Neutrophil (primary cell): ENCODE measurements around the gene RNU2-63P.
"Not testable (repeated sequence)": the region's sequence is repeated elsewhere in the genome, so short reads cannot be mapped to it uniquely, and the experiment has no call there.

ENCODE experiments used
- H3K27ac ChIP-seq: fragments of 200-600 bp; sonication (generic); 2 replicates; pipeline ENCODE4 v1.5.1; 2016; ENCODE audit warnings: mild to moderate bottlenecking, moderate library complexity
- H3K27me3 ChIP-seq: fragments of 200-600 bp; sonication (generic); 2 replicates; pipeline ENCODE4 v1.6.0; 2016; ENCODE audit warnings: mild to moderate bottlenecking
- H3K36me3 ChIP-seq: fragments of 200-600 bp; sonication (generic); 2 replicates; pipeline ENCODE4 v1.5.1; 2017
- H3K4me1 ChIP-seq, 2 experiments: fragments of 200-600 bp in 1 of 2; sonication (generic) in 1 of 2; 1 replicate in 1 of 2; 2 replicates in 1 of 2; pipeline versions ENCODE4 v1.5.1 to v1.6.1; 2013 to 2016; ENCODE audit warnings: low read depth in 1 of 2, low read length in 1 of 2, mild to moderate bottlenecking in 1 of 2, moderate library complexity in 1 of 2; ENCODE audit not compliant: control insufficient read depth in 1 of 2, insufficient read depth in 1 of 2
- H3K4me3 ChIP-seq, 2 experiments: fragments of 200-600 bp in 1 of 2; sonication (generic) in 1 of 2; 1 replicate in 1 of 2; 2 replicates in 1 of 2; pipeline ENCODE4 v1.5.1; 2013 to 2016; ENCODE audit warnings: low read depth in 1 of 2, low read length in 1 of 2, mild to moderate bottlenecking in 1 of 2, moderate library complexity in 1 of 2
- H3K9me3 ChIP-seq: fragments of 200-600 bp; sonication (generic); 2 replicates; pipeline ENCODE4 v1.5.1; 2016
- TF ChIP-seq, protein P1 (sequence below): fragments of 200-600 bp; sonication (generic); IDR thresholded peaks from 2 replicates; pipeline ENCODE4 v1.5.1; 2016; ENCODE audit warnings: antibody characterized with exemption

Gene RNU2-63P

DNA sequence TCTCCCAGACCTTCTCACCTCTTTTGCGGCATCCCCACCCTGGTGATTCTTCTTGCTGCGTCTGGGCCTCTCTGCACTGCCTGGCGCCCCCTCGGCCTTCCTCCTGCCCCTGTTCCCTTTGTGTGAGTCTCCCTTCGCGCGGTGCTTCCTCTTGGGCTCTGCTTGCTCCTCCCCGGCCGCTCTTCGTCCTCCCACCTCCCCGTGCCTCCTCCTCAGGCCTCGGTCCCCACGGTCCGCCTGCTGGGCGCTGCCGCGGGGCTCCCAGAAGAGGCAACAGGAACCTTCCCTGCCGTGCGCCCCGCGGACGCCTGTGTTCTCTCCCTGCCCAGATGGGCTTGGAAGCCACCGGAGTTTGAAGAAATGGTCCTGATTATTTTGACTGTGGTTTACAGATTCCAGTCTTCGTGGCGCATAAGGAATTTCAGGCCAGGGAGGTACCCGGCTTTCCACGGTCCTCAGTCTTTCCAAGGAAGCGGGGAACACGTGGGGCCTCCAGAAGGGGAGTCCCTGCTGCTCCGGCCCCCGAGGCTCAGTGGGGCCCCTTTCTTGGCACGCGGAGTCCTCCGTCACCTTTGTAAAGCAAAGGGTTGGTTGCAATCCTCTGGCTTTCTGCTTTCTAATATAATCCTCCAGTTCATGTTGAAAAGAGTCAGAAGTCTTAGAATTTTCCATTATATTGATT lies 13.1 kb downstream of the RNU2-63P start:
- no peaks in the 10 kb centered on the region for H3K27me3 ChIP-seq

DNA sequence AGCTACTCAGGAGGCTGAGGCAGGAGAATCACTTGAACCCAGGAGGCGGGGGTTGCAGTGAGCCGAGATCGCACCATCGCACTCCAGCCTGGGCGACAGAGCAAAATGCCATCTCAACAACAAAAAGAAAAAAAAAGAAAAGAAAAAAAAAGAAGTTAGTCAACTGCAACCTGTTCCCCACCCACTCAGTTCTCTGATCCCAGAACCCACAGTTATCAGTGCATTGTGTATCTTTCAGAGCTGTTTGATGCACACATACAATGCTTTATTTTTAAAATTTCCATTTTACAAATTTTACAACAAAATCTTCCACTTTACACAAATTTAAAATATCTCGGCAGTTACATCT lies 14.0 kb downstream of the RNU2-63P start:
- TF ChIP-seq, protein P1, sequence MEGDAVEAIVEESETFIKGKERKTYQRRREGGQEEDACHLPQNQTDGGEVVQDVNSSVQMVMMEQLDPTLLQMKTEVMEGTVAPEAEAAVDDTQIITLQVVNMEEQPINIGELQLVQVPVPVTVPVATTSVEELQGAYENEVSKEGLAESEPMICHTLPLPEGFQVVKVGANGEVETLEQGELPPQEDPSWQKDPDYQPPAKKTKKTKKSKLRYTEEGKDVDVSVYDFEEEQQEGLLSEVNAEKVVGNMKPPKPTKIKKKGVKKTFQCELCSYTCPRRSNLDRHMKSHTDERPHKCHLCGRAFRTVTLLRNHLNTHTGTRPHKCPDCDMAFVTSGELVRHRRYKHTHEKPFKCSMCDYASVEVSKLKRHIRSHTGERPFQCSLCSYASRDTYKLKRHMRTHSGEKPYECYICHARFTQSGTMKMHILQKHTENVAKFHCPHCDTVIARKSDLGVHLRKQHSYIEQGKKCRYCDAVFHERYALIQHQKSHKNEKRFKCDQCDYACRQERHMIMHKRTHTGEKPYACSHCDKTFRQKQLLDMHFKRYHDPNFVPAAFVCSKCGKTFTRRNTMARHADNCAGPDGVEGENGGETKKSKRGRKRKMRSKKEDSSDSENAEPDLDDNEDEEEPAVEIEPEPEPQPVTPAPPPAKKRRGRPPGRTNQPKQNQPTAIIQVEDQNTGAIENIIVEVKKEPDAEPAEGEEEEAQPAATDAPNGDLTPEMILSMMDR, result no peak

More for the DNA sequence above, 13.1 kb downstream of the RNU2-63P start:
- Histone ChIP-seq H3K4me3 (peak overlapping the region; percentile 12 to 16), H3K4me1 (peaks cover 18 to 19% of the 10 kb centered on the region in 2 experiments), H3K36me3 (no peaks in the 10 kb centered on the region), H3K27ac (no peak overlapping the region), H3K9me3 (no peaks in the 10 kb centered on the region)
- TF ChIP-seq, protein P1, result no peak

DNA sequence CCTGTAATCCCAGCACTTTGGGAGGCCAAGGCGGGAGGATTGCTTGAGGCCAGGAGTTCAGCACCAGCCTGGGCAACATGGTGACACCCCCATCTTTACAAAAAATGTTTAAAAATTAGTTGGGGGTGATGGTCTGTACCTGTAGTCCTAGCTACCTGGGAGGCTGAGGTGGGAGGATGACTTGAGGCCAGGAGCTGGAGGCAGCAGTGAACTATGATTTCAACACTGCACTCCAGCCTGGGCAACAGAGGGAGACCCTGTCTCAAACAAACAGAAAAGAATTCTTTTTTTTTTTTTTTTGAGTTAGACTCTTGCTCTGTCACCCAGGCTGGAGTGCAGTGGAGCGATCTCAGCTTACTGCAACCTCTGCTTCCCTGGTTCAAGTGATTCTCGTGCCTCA lies 15.9 kb downstream of the RNU2-63P start:
- not testable (repeated sequence) for H3K4me3 ChIP-seq, H3K27me3 ChIP-seq, H3K36me3 ChIP-seq, H3K27ac ChIP-seq, H3K9me3 ChIP-seq
- H3K4me1 ChIP-seq, result peaks cover 45 to 47% of the 10 kb centered on the region in 2 experiments

More for the DNA sequence above, 14.0 kb downstream of the RNU2-63P start:
- Histone ChIP-seq H3K27me3 (no peaks in the 10 kb centered on the region), H3K4me3 (no peak overlapping the region), H3K9me3 (no peaks in the 10 kb centered on the region), H3K27ac (no peak overlapping the region), H3K36me3 (no peaks in the 10 kb centered on the region), H3K4me1 (peaks cover 27 to 28% of the 10 kb centered on the region in 2 experiments)

DNA sequence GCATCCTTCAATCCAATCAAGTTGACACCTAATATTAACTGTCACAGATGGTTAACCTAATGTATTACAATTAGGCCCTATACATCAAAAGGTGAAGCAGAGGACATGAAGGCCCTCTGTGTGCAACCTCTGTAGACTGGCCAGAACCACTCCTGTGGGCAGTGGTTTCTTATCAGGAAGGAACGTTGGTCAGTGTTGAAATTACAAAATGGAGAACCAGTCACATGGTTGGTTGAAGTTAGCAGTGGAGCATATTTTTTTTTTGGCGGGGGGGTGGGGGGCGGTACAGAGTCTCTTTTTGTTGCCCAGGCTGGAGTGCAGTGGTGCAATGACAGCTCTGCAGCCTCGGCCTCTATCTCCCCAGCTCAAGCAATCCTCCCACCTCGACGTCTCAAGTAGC lies 19.8 kb downstream of the RNU2-63P start:
- Histone ChIP-seq H3K4me1 (peaks cover 35% of the 10 kb centered on the region in 2 experiments), H3K9me3 (no peaks in the 10 kb centered on the region), H3K27ac (peak overlapping the region; percentile 82), H3K36me3 (no peaks in the 10 kb centered on the region), H3K27me3 (no peaks in the 10 kb centered on the region), H3K4me3 (peak overlapping the region; percentile 25 to 29)
- TF ChIP-seq, protein P1, result peak; percentile 15

DNA sequence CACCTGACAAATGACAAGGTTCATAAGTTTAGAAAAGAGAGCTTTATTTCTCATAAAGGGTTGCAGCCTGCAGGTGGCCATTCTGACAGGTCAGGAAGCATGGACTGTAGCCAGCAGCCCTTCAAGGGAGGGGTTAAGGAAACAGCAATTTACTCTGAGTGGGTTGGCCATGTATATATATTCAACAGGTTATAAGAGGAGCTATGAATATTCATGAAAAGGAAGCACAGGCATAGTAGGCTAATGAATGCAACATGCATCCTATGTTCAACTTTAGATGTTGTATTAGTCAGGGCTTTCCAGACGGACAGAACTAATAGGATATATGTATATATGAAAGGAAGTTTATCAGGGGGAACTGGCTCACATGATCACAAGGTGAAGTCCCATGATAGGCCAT lies 20.6 kb downstream of the RNU2-63P start:
- H3K27ac ChIP-seq, result peak overlapping the region; percentile 82
- TF ChIP-seq, protein P1, result no peak
- H3K36me3 ChIP-seq, result no peaks in the 10 kb centered on the region
- H3K4me1 ChIP-seq, result peaks cover 31 to 32% of the 10 kb centered on the region in 2 experiments
- no peaks in the 10 kb centered on the region for H3K27me3 ChIP-seq
- no peaks in the 10 kb centered on the region for H3K9me3 ChIP-seq
- peak overlapping the region; percentile 25 to 28 for H3K4me3 ChIP-seq

DNA sequence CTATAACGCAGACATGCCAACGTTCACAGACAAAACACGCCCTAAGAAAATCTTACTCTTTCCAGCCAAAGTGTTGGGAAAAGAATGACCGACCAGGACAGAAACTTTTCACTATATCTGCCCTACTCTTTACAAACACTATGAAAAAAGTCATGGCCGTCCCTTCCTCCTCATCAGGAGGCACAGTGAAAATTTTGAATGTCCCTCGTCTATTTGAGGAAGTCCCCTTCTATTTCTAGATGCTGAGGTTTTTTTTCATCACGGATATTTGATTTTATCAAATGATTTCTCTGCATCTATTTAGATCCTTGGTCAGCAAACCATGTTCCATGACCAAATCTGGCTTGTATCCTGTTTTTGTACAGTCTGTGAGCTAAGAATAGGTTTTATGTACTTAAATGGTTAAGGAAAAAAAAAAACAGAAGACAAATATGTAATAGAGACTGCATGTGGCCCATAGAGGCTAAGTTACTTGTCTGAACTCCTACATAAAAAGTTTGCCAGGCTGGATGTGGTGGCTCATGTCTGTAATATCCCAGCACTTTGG lies 22.0 kb downstream of the RNU2-63P start:
- H3K4me1 ChIP-seq, result peaks cover 31 to 32% of the 10 kb centered on the region in 2 experiments
- H3K27me3 ChIP-seq, H3K9me3 ChIP-seq: not testable (repeated sequence)

DNA sequence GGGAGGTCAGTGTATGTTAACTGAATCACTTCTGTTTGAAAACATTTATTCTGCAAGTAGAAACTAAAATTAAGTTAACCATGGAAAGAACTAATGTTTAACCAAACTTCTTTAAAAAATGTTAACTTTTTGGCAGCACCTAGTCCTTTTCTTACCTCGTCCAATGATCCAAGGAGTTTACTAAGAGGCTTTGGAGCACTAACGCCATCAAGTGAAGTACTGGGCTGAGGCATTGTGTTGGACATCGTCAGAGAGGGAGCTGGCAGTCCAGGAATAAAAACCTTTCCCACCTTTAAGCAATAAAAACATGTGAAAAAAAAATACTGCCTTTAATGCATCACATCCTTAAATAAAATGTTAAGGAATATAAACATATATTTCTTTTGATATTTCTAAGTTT lies 23.8 kb downstream of the RNU2-63P start:
- not testable (repeated sequence) for H3K9me3 ChIP-seq

More for the DNA sequence above, 22.0 kb downstream of the RNU2-63P start:
- H3K36me3 ChIP-seq, H3K4me3 ChIP-seq, H3K27ac ChIP-seq: not testable (repeated sequence)

DNA sequence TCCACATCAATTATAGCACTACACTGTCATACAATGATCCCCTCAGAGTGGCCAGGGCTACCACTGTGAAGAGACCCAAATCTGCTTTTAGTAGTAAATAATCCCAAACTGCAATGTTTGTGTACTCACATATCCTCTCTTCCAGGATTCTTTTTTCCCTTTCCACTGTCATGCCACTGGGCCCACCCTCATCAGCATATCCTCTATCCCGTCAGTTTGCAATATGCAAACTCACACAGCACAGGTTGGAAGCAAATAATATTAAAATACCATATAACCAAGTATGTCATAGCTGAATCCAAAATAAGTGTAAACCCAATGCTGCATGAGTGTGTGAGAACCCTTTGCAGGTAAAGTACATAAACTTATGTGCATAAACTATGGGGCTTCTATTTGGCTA lies 28.9 kb downstream of the RNU2-63P start:
- H3K4me1 ChIP-seq, H3K27ac ChIP-seq, H3K4me3 ChIP-seq, H3K9me3 ChIP-seq, H3K27me3 ChIP-seq, H3K36me3 ChIP-seq: not testable (repeated sequence)

More for the DNA sequence above, 23.8 kb downstream of the RNU2-63P start:
- H3K36me3 ChIP-seq, H3K27me3 ChIP-seq, H3K27ac ChIP-seq, H3K4me3 ChIP-seq: not testable (repeated sequence)
- peaks cover 22 to 23% of the 10 kb centered on the region in 2 experiments for H3K4me1 ChIP-seq

DNA sequence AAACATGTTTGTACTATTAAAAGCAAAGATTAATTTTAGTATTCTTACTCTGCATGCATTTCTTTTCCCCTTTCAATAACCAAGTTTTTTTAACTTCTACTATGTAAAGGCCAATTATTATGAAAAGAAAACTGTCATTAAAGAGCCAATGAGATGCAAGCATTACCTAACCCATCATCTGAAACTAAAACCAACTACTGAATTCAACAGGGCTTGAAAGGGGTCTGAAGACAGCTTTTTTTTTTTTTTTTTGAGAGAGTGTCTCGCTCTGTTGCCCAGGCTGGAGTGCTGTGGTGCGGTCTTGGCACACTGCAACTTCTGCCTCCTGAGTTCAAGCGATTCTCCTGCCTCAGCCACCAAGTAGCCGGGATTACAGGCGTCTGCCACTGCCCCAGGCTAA lies 30.4 kb downstream of the RNU2-63P start:
- not testable (repeated sequence) for H3K27ac ChIP-seq, H3K36me3 ChIP-seq, H3K4me1 ChIP-seq, H3K9me3 ChIP-seq, H3K27me3 ChIP-seq, H3K4me3 ChIP-seq

DNA sequence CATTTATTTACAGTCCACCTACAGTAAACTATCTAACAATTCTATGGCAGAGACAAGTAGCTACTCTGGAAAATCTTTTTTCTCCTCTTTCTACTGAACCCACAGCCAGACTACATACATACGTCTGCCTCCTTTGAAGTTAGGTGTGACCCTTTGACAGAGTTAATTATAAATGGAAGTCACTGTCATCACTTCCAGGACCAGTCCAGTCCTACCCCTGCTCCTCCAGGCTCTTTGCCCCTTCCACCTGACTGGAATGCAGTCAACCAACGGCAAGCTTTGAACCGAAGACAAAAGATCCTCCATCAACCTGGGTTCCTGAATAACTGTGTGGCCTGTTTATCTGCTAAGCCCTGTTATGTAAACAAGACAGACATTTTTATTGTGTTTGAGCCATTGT lies 35.2 kb downstream of the RNU2-63P start:
- H3K4me1 ChIP-seq, H3K27me3 ChIP-seq, H3K27ac ChIP-seq, H3K9me3 ChIP-seq, H3K36me3 ChIP-seq, H3K4me3 ChIP-seq: not testable (repeated sequence)
